GM19324 (cell line): ENCODE measurements around the gene SORBS2.

Source experiments
- ATAC-seq: cut with Tn5 transposase; IDR thresholded peaks from one replicate; pipeline ENCODE4 v1.9.1; 2021; ENCODE audit warnings: mild to moderate bottlenecking, moderate library complexity; ENCODE audit not compliant: unreplicated experiment, low FRiP score

The SORBS2 gene

GRCh38 chr4:185654965-185655554 lies 156.9 kb downstream of the SORBS2 start:
- no peak for ATAC-seq

- ATAC-seq = no peak
These were observed 157.7 kb downstream of the SORBS2 start for GRCh38 chr4:185654311-185654710.

GRCh38 chr4:185651851-185652250 lies 160.1 kb downstream of the SORBS2 start:
- ATAC-seq = no peak

- no peak for ATAC-seq
These were observed 160.8 kb downstream of the SORBS2 start for GRCh38 chr4:185651137-185651677.

- ATAC-seq = no peak
These were observed 163.4 kb downstream of the SORBS2 start for GRCh38 chr4:185648631-185649030.

GRCh38 chr4:185645403-185645802 lies 166.6 kb downstream of the SORBS2 start:
- no peak for ATAC-seq

- ATAC-seq = no peak
These were observed 167.6 kb downstream of the SORBS2 start for GRCh38 chr4:185644408-185644807.

GRCh38 chr4:185642907-185643306 lies 169.1 kb downstream of the SORBS2 start:
- no peak for ATAC-seq

GRCh38 chr4:185640811-185641675 lies 171.0 kb downstream of the SORBS2 start:
- ATAC-seq = no peak

- ATAC-seq = no peak
These were observed 173.3 kb downstream of the SORBS2 start for GRCh38 chr4:185638548-185639301.

- no peak for ATAC-seq
These were observed 173.9 kb downstream of the SORBS2 start for GRCh38 chr4:185638093-185638492.

- ATAC-seq = no peak
These were observed 174.7 kb downstream of the SORBS2 start for GRCh38 chr4:185637163-185637875.

GRCh38 chr4:185634066-185634652 lies 177.8 kb downstream of the SORBS2 start:
- no peak for ATAC-seq

GRCh38 chr4:185626798-185627197 lies 185.2 kb downstream of the SORBS2 start:
- no peak for ATAC-seq

- ATAC-seq = no peak
These were observed 186.5 kb downstream of the SORBS2 start for GRCh38 chr4:185625503-185625902.

GRCh38 chr4:185624259-185624589 lies 187.8 kb downstream of the SORBS2 start:
- no peak for ATAC-seq

GRCh38 chr4:185623444-185624258 lies 188.3 kb downstream of the SORBS2 start:
- ATAC-seq = no peak

- no peak for ATAC-seq
These were observed 203.8 kb downstream of the SORBS2 start for GRCh38 chr4:185608185-185608584.

GRCh38 chr4:185602397-185602796 lies 209.6 kb downstream of the SORBS2 start:
- ATAC-seq = no peak
